H1 (cell line): ENCODE measurements around the gene FLOT1. TPM values are rescaled to one million over a fixed set of nuclear protein-coding genes. Genes with fewer than 3 reads are reported as not detected.

Source experiments
- CTCF ChIA-PET: fragments of 300-600 bp; sonication (Branson Sonifier 250); formaldehyde crosslinking; loops from one replicate; lab custom pipeline; 2021; ENCODE audit not compliant: partially characterized antibody; lab: Charles Lee
- POLR2A ChIA-PET: fragments of 300-600 bp; sonication (Branson Sonifier 250); formaldehyde crosslinking; loops from one replicate; lab custom pipeline; 2021; ENCODE audit warnings: inconsistent platforms; ENCODE audit not compliant: partially characterized antibody; lab: Charles Lee
- DNase-seq, 2 experiments: peaks; one replicate each; pipeline versions ENCODE4 v3.0.0 to v3.0.0-alpha.2; 2010 to 2022; ENCODE audit warnings: low spot score in 2 of 2, low read depth in 1 of 2, mixed read lengths in 1 of 2
- FAIRE-seq: peaks from 2 replicates; lab custom pipeline; 2011; peaks lifted over from hg19 to GRCh38; lab: Jason Lieb, UNC
- H2AFZ ChIP-seq: 2 replicates; pipeline ENCODE4 v1.8.1; 2012; ENCODE audit warnings: low read length, inconsistent platforms
- H2AK5ac ChIP-seq: 2 replicates; pipeline ENCODE4 v1.6.1; 2013; ENCODE audit warnings: low read depth, low read length
- H2BK120ac ChIP-seq: replicated peaks from 2 replicates; pipeline ENCODE3; 2013; ENCODE audit warnings: low read depth, low read length, inconsistent platforms
- H2BK12ac ChIP-seq: 2 replicates; pipeline ENCODE4 v1.6.1; 2013; ENCODE audit warnings: low read depth, low read length
- H2BK15ac ChIP-seq: 2 replicates; pipeline ENCODE4 v1.6.1; 2013; ENCODE audit warnings: low read length
- H2BK20ac ChIP-seq: 2 replicates; pipeline ENCODE4 v1.6.1; 2013; ENCODE audit warnings: low read length
- H2BK5ac ChIP-seq: 2 replicates; pipeline ENCODE4 v1.6.1; 2013; ENCODE audit warnings: low read depth, low read length
- H3K14ac ChIP-seq: 2 replicates; pipeline ENCODE4 v1.6.1; 2013; ENCODE audit warnings: inconsistent platforms; ENCODE audit not compliant: insufficient read length
- H3K18ac ChIP-seq: 2 replicates; pipeline ENCODE4 v1.6.1; 2013; ENCODE audit warnings: low read length; ENCODE audit errors: extremely low read depth
- H3K23ac ChIP-seq: 2 replicates; pipeline ENCODE4 v1.6.1; 2013; ENCODE audit warnings: inconsistent platforms; ENCODE audit not compliant: insufficient read length
- H3K23me2 ChIP-seq: 2 replicates; pipeline ENCODE4 v1.6.1; 2013; ENCODE audit warnings: low read depth, low read length
- H3K27ac ChIP-seq: 2 replicates; pipeline ENCODE4 v1.6.1; 2011; ENCODE audit warnings: low read depth, low read length, inconsistent platforms
- H3K27me3 ChIP-seq, 4 experiments: replicated peaks in 1 of 4; 1 replicate in 1 of 4; 2 replicates in 3 of 4; pipeline versions ENCODE4 v1.6.1 to v1.8.1; 2011 to 2013; ENCODE audit warnings: low read length in 3 of 4, mild to moderate bottlenecking in 3 of 4, inconsistent platforms in 2 of 4, mixed read lengths in 2 of 4, moderate library complexity in 1 of 4; ENCODE audit not compliant: control insufficient read depth in 3 of 4, insufficient read depth in 3 of 4; ENCODE audit errors: extremely low read depth in 1 of 4
- H3K36me3 ChIP-seq, 4 experiments: 2 replicates each; pipeline versions ENCODE4 v1.6.1 to v1.8.1; 2011 to 2013; ENCODE audit warnings: mild to moderate bottlenecking in 4 of 4, low read length in 3 of 4, moderate library complexity in 2 of 4, control low read depth in 1 of 4, inconsistent platforms in 1 of 4; ENCODE audit not compliant: insufficient read depth in 4 of 4, control insufficient read depth in 2 of 4
- H3K4ac ChIP-seq: replicated peaks from 2 replicates; pipeline ENCODE3; 2013; ENCODE audit warnings: low read length, low read depth, mixed read lengths, inconsistent platforms; ENCODE audit not compliant: insufficient read length
- H3K4me1 ChIP-seq, 4 experiments: replicated peaks in 1 of 4; 1 replicate in 1 of 4; 2 replicates in 3 of 4; pipeline versions ENCODE4 v1.6.1 to v1.8.1; 2011 to 2013; ENCODE audit warnings: low read length in 3 of 4, inconsistent platforms in 2 of 4, mixed read lengths in 1 of 4; ENCODE audit not compliant: insufficient read depth in 4 of 4, control insufficient read depth in 3 of 4
- H3K4me2 ChIP-seq, 2 experiments: 2 replicates each; pipeline versions ENCODE4 v1.6.1 to v1.8.1; 2011 to 2013; ENCODE audit warnings: low read depth in 2 of 2, low read length in 2 of 2, control low read depth in 1 of 2, inconsistent platforms in 1 of 2, mild to moderate bottlenecking in 1 of 2; ENCODE audit not compliant: insufficient read depth in 1 of 2
- H3K4me3 ChIP-seq, 4 experiments: fragments of 200-600, 300-600 bp in 1 of 4; sonication (generic), shearing (Covaris generic), sonication (Bioruptor Twin) in 1 of 4; 2 replicates each; pipeline versions ENCODE4 v1.5.1 to v1.8.1; 2011 to 2016; ENCODE audit warnings: low read length in 4 of 4, low read depth in 3 of 4, control low read depth in 2 of 4, inconsistent platforms in 2 of 4, mild to moderate bottlenecking in 2 of 4, mixed read lengths in 1 of 4, moderate library complexity in 1 of 4; ENCODE audit not compliant: insufficient read depth in 2 of 4; ENCODE audit errors: extremely low read depth in 1 of 4
- H3K56ac ChIP-seq: replicated peaks from 2 replicates; pipeline ENCODE3; 2013; ENCODE audit warnings: low read depth, mild to moderate bottlenecking, mixed read lengths, low read length, inconsistent platforms; ENCODE audit not compliant: insufficient read length
- H3K79me1 ChIP-seq: 2 replicates; pipeline ENCODE4 v1.6.1; 2013; ENCODE audit warnings: low read depth, low read length, control low read depth
- H3K79me2 ChIP-seq, 2 experiments: 2 replicates each; pipeline versions ENCODE4 v1.6.1 to v1.8.1; 2012 to 2013; ENCODE audit warnings: low read length in 2 of 2, mild to moderate bottlenecking in 2 of 2, inconsistent platforms in 1 of 2; ENCODE audit not compliant: insufficient read depth in 2 of 2, control insufficient read depth in 1 of 2
- H3K9ac ChIP-seq, 4 experiments: replicated peaks in 1 of 4; 1 replicate in 1 of 4; 2 replicates in 3 of 4; pipeline versions ENCODE4 v1.6.1 to v1.8.1; 2011 to 2013; ENCODE audit warnings: low read depth in 3 of 4, low read length in 3 of 4, control low read depth in 2 of 4, mild to moderate bottlenecking in 2 of 4, moderate library complexity in 2 of 4, inconsistent platforms in 1 of 4; ENCODE audit errors: extremely low read depth in 1 of 4
- H3K9me3 ChIP-seq, 2 experiments: 2 replicates each; pipeline versions ENCODE4 v1.6.1 to v1.8.1; 2012 to 2013; ENCODE audit warnings: mild to moderate bottlenecking in 2 of 2, moderate library complexity in 2 of 2, control low read depth in 1 of 2, inconsistent platforms in 1 of 2, low read depth in 1 of 2, low read length in 1 of 2, mixed read lengths in 1 of 2; ENCODE audit not compliant: insufficient read depth in 2 of 2
- H4K20me1 ChIP-seq, 2 experiments: replicated peaks in 1 of 2; 2 replicates each; pipeline versions ENCODE3 to v1.8.1; 2011 to 2013; ENCODE audit warnings: inconsistent platforms in 2 of 2, low read length in 2 of 2, mild to moderate bottlenecking in 1 of 2; ENCODE audit not compliant: insufficient read depth in 2 of 2, control insufficient read depth in 1 of 2
- H4K5ac ChIP-seq: 2 replicates; pipeline ENCODE4 v1.6.1; 2013; ENCODE audit warnings: low read length, low read depth, mixed read lengths, inconsistent platforms; ENCODE audit not compliant: insufficient read length
- H4K8ac ChIP-seq: 2 replicates; pipeline ENCODE4 v1.8.0; 2013; ENCODE audit warnings: mild to moderate bottlenecking, moderate library complexity, low read length, inconsistent platforms; ENCODE audit not compliant: insufficient read depth; ENCODE audit errors: extremely low read depth
- H4K91ac ChIP-seq: replicated peaks from 2 replicates; pipeline ENCODE3; 2013; ENCODE audit warnings: low read length, mixed read lengths, inconsistent platforms; ENCODE audit not compliant: insufficient read length
- CEBPB ChIP-seq: IDR thresholded peaks from 2 replicates; pipeline ENCODE4 v1.6.1; 2012; ENCODE audit warnings: low read depth, low read length
- FOSL1 ChIP-seq: IDR thresholded peaks from 2 replicates; pipeline ENCODE4 v1.6.1; 2011; ENCODE audit warnings: mild to moderate bottlenecking, low read depth, low read length, moderate library complexity; ENCODE audit not compliant: insufficient read depth
- POU5F1 ChIP-seq: IDR thresholded peaks from 2 replicates; pipeline ENCODE4 v1.6.1; 2011; ENCODE audit warnings: low read depth, mild to moderate bottlenecking, low read length, moderate library complexity
- RBBP5 ChIP-seq: IDR thresholded peaks from 2 replicates; pipeline ENCODE4 v1.7.1; 2012; ENCODE audit warnings: low read depth, mild to moderate bottlenecking, inconsistent platforms, low read length, moderate library complexity, borderline replicate concordance
- SIRT6 ChIP-seq: IDR thresholded peaks from one replicate; pipeline ENCODE4 v1.7.1; 2012; ENCODE audit warnings: low read length, inconsistent platforms
- TAF1 ChIP-seq: IDR thresholded peaks from 2 replicates; pipeline ENCODE4 v1.6.1; 2011; ENCODE audit warnings: mild to moderate bottlenecking, low read depth, low read length
- TBP ChIP-seq: IDR thresholded peaks from 2 replicates; pipeline ENCODE4 v1.6.1; 2011; ENCODE audit warnings: low read depth, low read length, improper control_type of control experiment
- TEAD4 ChIP-seq: IDR thresholded peaks from 2 replicates; pipeline ENCODE4 v1.6.1; 2012; ENCODE audit warnings: low read depth, low read length, inconsistent platforms, mixed read lengths
- WGBS, 2 experiments: shearing (Covaris generic) in 1 of 2; methylation state at CpG; one replicate each; pipeline versions ENCODE4 v1.1.6 to v1.1.7; 2013 to 2015; ENCODE audit warnings: low lambda C conversion rate in 2 of 2, mixed read lengths in 2 of 2, inconsistent platforms in 1 of 2, low coverage in 1 of 2, missing lambda C conversion rate in 1 of 2; ENCODE audit not compliant: insufficient replicate concordance in 2 of 2, insufficient coverage in 1 of 2, insufficient read length in 1 of 2; ENCODE audit errors: extremely low coverage in 1 of 2, missing lambda C conversion rate in 1 of 2; 5-methylcytosine and 5-hydroxymethylcytosine counted together
- polyA plus RNA-seq, 7 experiments: library from polyadenylated mRNA; depleted of rRNA in 3 of 7; stranded (reverse) in 5 of 7; unstranded in 2 of 7; fragments of >200 nt in 5 of 7; fragments of 200-250 nt in 2 of 7; gene quantifications; 1 replicate in 5 of 7; 2 replicates in 1 of 7; 4 replicates in 1 of 7; pipeline versions ENCODE4 v1.2.1 to v1.2.3, GENCODE V29; 2011 to 2013; ENCODE audit warnings: missing spikeins in 2 of 7, mixed read lengths in 2 of 7
- total RNA-seq: library from RNA; stranded (reverse); fragmentation: NEBNext Ultra II Directional; extraction: Animal tissue kit (Norgen Biotek cat#: 25700); gene quantifications from 2 replicates; pipeline ENCODE4 v1.2.1, GENCODE V29; 2021

Gene FLOT1
- total and polyA plus RNA-seq, 2 of the 8 experiments (the other 6 are each of a cell fraction or from before 2014, with no cell fraction given) = 87.5 to 88.1 TPM

DNA sequence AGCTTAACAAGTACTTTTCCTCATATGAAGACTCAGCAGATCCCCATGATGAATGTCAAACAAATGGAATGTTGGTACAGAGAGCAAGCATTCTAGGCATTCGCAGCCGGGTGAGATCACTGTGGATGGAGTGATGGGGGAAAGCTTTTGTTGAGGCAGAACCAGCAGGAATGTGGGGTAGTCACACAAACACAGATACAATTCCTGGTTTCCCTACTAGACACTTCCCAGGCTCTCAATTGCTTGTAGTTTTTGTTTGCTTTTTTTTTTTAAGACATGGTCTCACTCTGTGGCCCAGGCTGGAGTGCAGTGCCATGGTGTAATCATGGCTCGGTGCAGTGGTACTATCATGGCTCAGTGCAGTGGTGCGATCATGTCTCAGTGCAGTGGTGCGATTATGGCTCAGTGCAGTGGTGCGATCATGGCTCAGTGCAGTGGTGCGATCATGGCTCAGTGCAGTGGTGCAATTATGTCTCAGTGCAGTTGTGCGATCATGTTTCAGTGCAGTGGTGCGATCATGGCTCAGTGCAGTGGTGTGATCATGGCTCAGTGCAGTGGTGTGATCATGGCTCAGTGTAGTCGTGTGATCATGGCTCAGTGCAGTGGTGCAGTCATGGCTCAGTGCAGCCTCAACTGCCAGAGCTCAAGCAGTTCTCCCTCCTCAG is 17.2 kb upstream of the FLOT1 start:
- Histone ChIP-seq H3K27ac (no peak overlapping the region), H4K91ac (peak overlapping the region; percentile 61), H3K23ac (no peak overlapping the region), H2BK12ac (peak overlapping the region; percentile 95), H4K20me1 (no peaks in the 10 kb centered on the region), H3K56ac (no peak overlapping the region), H3K27me3 (no peaks in the 10 kb centered on the region), H4K5ac (no peak overlapping the region), H2AK5ac (peak overlapping the region; percentile 99), H2BK20ac (no peak overlapping the region), H2BK120ac (peak overlapping the region; percentile 34), H2BK5ac (peak overlapping the region; percentile 45), H3K4me1 (peaks cover 4 to 7% (median 6%) of the 10 kb centered on the region in 4 experiments; a peak in 5 of 7 replicates), H2AFZ (no peak overlapping the region), H3K4ac (no peak overlapping the region), H2BK15ac (peak overlapping the region; percentile 77), H3K4me3 (no peak overlapping the region), H3K9me3 (no peaks in the 10 kb centered on the region; a peak in 1 of 4 replicates), H3K4me2 (no peak overlapping the region), H3K79me1 (no peaks in the 10 kb centered on the region), H3K14ac (no peak overlapping the region), H3K18ac (no peak overlapping the region; the same call in 1 of the 2 replicates), H3K36me3 (no peaks in the 10 kb centered on the region), H3K23me2 (no peaks in the 10 kb centered on the region), H3K79me2 (no peaks in the 10 kb centered on the region), H4K8ac (peak overlapping the region; percentile 38; the same call in 1 of the 2 replicates), H3K9ac (no peak overlapping the region)
- POLR2A ChIA-PET = interaction anchor here (0.6 to 1.1 kb wide), 3 partner anchors 8 to 16 kb away, joined by 3 to 6 read pairs (median 4); no protein-coding TSS in a partner anchor
- FAIRE-seq = no peak
- WGBS, 2 experiments = 93% methylated on average over 10 of the region's 10 CpGs; no CpG with 5 or more reads in 1 of the 2 experiments
- DNase-seq = no peak
- TF ChIP-seq TAF1 (no peak), CEBPB (no peak), POU5F1 (no peak), SIRT6 (no peak), RBBP5 (no peak), TEAD4 (peak; percentile 54), TBP (no peak), FOSL1 (no peak)
- CTCF ChIA-PET = interaction anchor here (0.6 to 2.0 kb wide), 5 partner anchors 11 to 327 kb away, joined by 3 to 5 read pairs (median 3); no protein-coding TSS in a partner anchor
